ENCODE measurements around the gene CPNE6. TPM values are rescaled to one million over a fixed set of nuclear protein-coding genes. Genes with fewer than 3 reads are reported as not detected.

The CPNE6 gene
- total RNA-seq, 1 donor from 2014 or later = not detected

- DNase-seq = no peak
- no peak for ATAC-seq (ENCODE audit: poor library complexity)
- intact Hi-C loops (cut with DNase I) = no loop called here
Observed at GRCh38 chr14:24064091-24064795, 7.1 kb upstream of the CPNE6 start.

GRCh38 chr14:24064856-24065255, 6.5 kb upstream of the CPNE6 start:
- ATAC-seq (ENCODE audit: poor library complexity) (no peak), DNase-seq (no peak)
- intact Hi-C loops (cut with DNase I) = no loop called here

- no peak for ATAC-seq (ENCODE audit: poor library complexity)
- intact Hi-C loops (cut with DNase I) = no loop called here
- no peak for DNase-seq
Observed at GRCh38 chr14:24065408-24065807, 6.0 kb upstream of the CPNE6 start.

- no peak for ATAC-seq (ENCODE audit: poor library complexity)
- no peak for DNase-seq
- intact Hi-C loops (cut with DNase I) = no loop called here
Observed at GRCh38 chr14:24066496-24067132, 4.7 kb upstream of the CPNE6 start.

- intact Hi-C loops (cut with DNase I) = no loop called here
Observed at GRCh38 chr14:24067133-24068082, 4.0 kb upstream of the CPNE6 start.

GRCh38 chr14:24068711-24069410, 2.5 kb upstream of the CPNE6 start:
- intact Hi-C loops (cut with DNase I) = no loop called here
- ATAC-seq (ENCODE audit: poor library complexity) = no peak

More at GRCh38 chr14:24067133-24068082, 4.0 kb upstream of the CPNE6 start:
- DNase-seq (no peak), ATAC-seq (ENCODE audit: poor library complexity) (no peak)

GRCh38 chr14:24069411-24069735, 2.0 kb upstream of the CPNE6 start:
- intact Hi-C loops (cut with DNase I) = no loop called here
- DNase-seq (no peak), ATAC-seq (ENCODE audit: poor library complexity) (no peak)

More at GRCh38 chr14:24068711-24069410, 2.5 kb upstream of the CPNE6 start:
- no peak for DNase-seq

- DNase-seq = no peak
- intact Hi-C loops (cut with DNase I) = no loop called here
- ATAC-seq (ENCODE audit: poor library complexity) = no peak
Observed at GRCh38 chr14:24070285-24071143, 848 bp upstream of the CPNE6 start.

- intact Hi-C loops (cut with DNase I) = no loop called here
- ATAC-seq (ENCODE audit: poor library complexity) = no peak
- DNase-seq = no peak
Observed at GRCh38 chr14:24071836-24072430, 571 bp downstream of the CPNE6 start.

- ATAC-seq (ENCODE audit: poor library complexity) = no peak
- DNase-seq = no peak
Observed at GRCh38 chr14:24072436-24072835, 1.1 kb downstream of the CPNE6 start.

GRCh38 chr14:24072881-24073877, 1.8 kb downstream of the CPNE6 start:
- ATAC-seq (ENCODE audit: poor library complexity) (no peak), DNase-seq (no peak)
- intact Hi-C loops (cut with DNase I) = no loop called here

More at GRCh38 chr14:24072436-24072835, 1.1 kb downstream of the CPNE6 start:
- intact Hi-C loops (cut with DNase I) = no loop called here

- ATAC-seq (ENCODE audit: poor library complexity) = no peak
Observed at GRCh38 chr14:24074625-24075484, 3.5 kb downstream of the CPNE6 start.

GRCh38 chr14:24075485-24076301, 4.3 kb downstream of the CPNE6 start:
- DNase-seq = no peak
- ATAC-seq (ENCODE audit: poor library complexity) = no peak
- intact Hi-C loops (cut with DNase I) = no loop called here

More at GRCh38 chr14:24074625-24075484, 3.5 kb downstream of the CPNE6 start:
- intact Hi-C loops (cut with DNase I) = no loop called here
- DNase-seq = no peak

- intact Hi-C loops (cut with DNase I) = no loop called here
- DNase-seq (no peak), ATAC-seq (ENCODE audit: poor library complexity) (no peak)
Observed at GRCh38 chr14:24076302-24076601, 4.9 kb downstream of the CPNE6 start.

- intact Hi-C loops (cut with DNase I) = no loop called here
- no peak for ATAC-seq (ENCODE audit: poor library complexity)
- no peak for DNase-seq
Observed at GRCh38 chr14:24077086-24077485, 5.7 kb downstream of the CPNE6 start.

All from Right ventricle myocardium superior (tissue), 1 donor.